Activated B cell treated with CpG ODN at 0.5 μM for 24 hours (primary cell): ENCODE data around the gene AQP10. TPM values are rescaled to one million over a fixed set of nuclear protein-coding genes. Genes with fewer than 3 reads are reported as not detected.
A peak's percentile ranks its signal among the peaks of the same experiment; 100 is the strongest.
"Not testable (repeated sequence)": the region's sequence is repeated elsewhere in the genome, so short reads cannot be mapped to it uniquely, and the experiment has no call there.

Experiments
- ATAC-seq: fragments of 200-7000 bp; cut with Tn5 transposase; one replicate; pipeline ENCODE4 v1.10.0; 2021; ENCODE audit warnings: low read depth, mild to moderate bottlenecking, moderate library complexity
- CTCF ChIA-PET: fragments of 350-600 bp; sonication (Branson Sonifier 250); formaldehyde crosslinking; loops from one replicate; lab custom pipeline; 2021; ENCODE audit warnings: antibody characterized with exemption; lab: Charles Lee
- POLR2A ChIA-PET: fragments of 350-600 bp; sonication (Branson Sonifier 250); formaldehyde crosslinking; loops from one replicate; lab custom pipeline; 2021; ENCODE audit warnings: antibody characterized with exemption; lab: Charles Lee
- DNase-seq: peaks from one replicate; pipeline ENCODE4 v3.0.0; 2022
- H3K27ac Mint-ChIP-seq: one replicate; pipeline ENCODE4 v1.8.0; 2020; ENCODE audit warnings: mixed read lengths
- H3K27me3 Mint-ChIP-seq: one replicate; pipeline ENCODE4 v1.8.0; 2021; ENCODE audit warnings: mixed read lengths
- H3K36me3 Mint-ChIP-seq: one replicate; pipeline ENCODE4 v1.8.0; 2021; ENCODE audit warnings: low read depth, mixed read lengths
- H3K4me1 Mint-ChIP-seq: one replicate; pipeline ENCODE4 v1.8.0; 2021; ENCODE audit warnings: mixed read lengths
- H3K4me3 Mint-ChIP-seq: one replicate; pipeline ENCODE4 v1.8.0; 2020; ENCODE audit warnings: mild to moderate bottlenecking, mixed read lengths
- H3K9me3 Mint-ChIP-seq: one replicate; pipeline ENCODE4 v1.8.0; 2020; ENCODE audit warnings: mixed read lengths
- intact Hi-C: fragments of 100-400 bp; cut with micrococcal nuclease; formaldehyde crosslinking; loops from one replicate; pipeline ENCODE4 v1.15.1; 2024
- total RNA-seq: library from RNA; stranded (reverse); gene quantifications from 2 replicates; pipeline ENCODE4 v1.2.3, GENCODE V29; 2022
- TF ChIP-seq, protein P1 (sequence below): fragments of 200-600 bp; IDR thresholded peaks from one replicate; pipeline ENCODE4 v1.8.0; 2022; ENCODE audit warnings: antibody characterized with exemption, mild to moderate bottlenecking

AQP10 gene
- total RNA-seq, 1 donor from 2014 or later = not detected

GRCh38 chr1:154353966-154354365 lies 33.1 kb downstream of the AQP10 start:
- peaks cover 21% of the 10 kb centered on the region for H3K27me3 Mint-ChIP-seq
- ATAC-seq (no peak), DNase-seq (no peak)
- peaks cover 18% of the 10 kb centered on the region for H3K4me1 Mint-ChIP-seq
- peaks cover 8% of the 10 kb centered on the region for H3K36me3 Mint-ChIP-seq
- ChIA-PET POLR2A (no interaction called here), CTCF (interaction anchor here (0.7 to 1.3 kb wide), 2 partner anchors 24 to 54 kb away, joined by 3 to 4 read pairs; no protein-coding TSS in a partner anchor)
- intact Hi-C loops = loop anchor here (1.0 to 10.0 kb wide), 4 partner anchors 29 to 121 kb away; partner anchors contain the start of gene ATP8B2
- TF ChIP-seq, protein P1, sequence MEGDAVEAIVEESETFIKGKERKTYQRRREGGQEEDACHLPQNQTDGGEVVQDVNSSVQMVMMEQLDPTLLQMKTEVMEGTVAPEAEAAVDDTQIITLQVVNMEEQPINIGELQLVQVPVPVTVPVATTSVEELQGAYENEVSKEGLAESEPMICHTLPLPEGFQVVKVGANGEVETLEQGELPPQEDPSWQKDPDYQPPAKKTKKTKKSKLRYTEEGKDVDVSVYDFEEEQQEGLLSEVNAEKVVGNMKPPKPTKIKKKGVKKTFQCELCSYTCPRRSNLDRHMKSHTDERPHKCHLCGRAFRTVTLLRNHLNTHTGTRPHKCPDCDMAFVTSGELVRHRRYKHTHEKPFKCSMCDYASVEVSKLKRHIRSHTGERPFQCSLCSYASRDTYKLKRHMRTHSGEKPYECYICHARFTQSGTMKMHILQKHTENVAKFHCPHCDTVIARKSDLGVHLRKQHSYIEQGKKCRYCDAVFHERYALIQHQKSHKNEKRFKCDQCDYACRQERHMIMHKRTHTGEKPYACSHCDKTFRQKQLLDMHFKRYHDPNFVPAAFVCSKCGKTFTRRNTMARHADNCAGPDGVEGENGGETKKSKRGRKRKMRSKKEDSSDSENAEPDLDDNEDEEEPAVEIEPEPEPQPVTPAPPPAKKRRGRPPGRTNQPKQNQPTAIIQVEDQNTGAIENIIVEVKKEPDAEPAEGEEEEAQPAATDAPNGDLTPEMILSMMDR = no peak
- H3K4me3 Mint-ChIP-seq = peak overlapping the region; percentile 80
- no peaks in the 10 kb centered on the region for H3K9me3 Mint-ChIP-seq
- no peak overlapping the region for H3K27ac Mint-ChIP-seq

DNA sequence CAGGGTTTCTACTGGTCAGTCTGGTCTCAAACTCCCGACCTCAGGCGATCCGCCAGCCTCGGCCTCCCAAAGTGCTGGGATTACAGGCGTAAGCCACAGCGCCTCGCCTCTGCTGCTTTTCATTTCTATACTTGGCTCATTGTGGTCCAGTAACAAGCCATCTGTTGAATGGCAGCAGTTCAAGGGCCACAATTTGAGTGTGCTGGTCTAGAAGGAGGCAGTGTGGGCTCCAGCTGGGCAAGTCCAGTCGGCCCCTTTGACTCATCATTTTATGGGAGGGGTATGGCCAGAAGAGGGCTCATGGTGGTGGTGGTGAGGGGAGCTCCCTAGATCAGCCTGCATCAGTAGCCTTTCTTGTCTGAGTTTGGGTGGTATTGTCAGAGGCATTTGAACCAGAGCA lies 37.6 kb downstream of the AQP10 start:
- DNase-seq (no peak), ATAC-seq (no peak)
- ChIA-PET POLR2A (no interaction called here), CTCF (no interaction called here)
- Mint-ChIP-seq H3K27ac (no peak overlapping the region), H3K9me3 (no peaks in the 10 kb centered on the region), H3K36me3 (no peaks in the 10 kb centered on the region), H3K4me3 (no peak overlapping the region), H3K4me1 (peaks cover 3% of the 10 kb centered on the region), H3K27me3 (peaks cover 6% of the 10 kb centered on the region)
- intact Hi-C loops = loop anchor here (10.0 kb wide), 1 partner anchor 116 kb away; no protein-coding TSS in a partner anchor
- TF ChIP-seq, protein P1 = no peak

- H3K9me3 Mint-ChIP-seq = no peaks in the 10 kb centered on the region
- no peak overlapping the region for H3K27ac Mint-ChIP-seq
- intact Hi-C loops = no loop called here
- DNase-seq (no peak), ATAC-seq (no peak)
- no peaks in the 10 kb centered on the region for H3K4me1 Mint-ChIP-seq
- no peaks in the 10 kb centered on the region for H3K27me3 Mint-ChIP-seq
- POLR2A ChIA-PET = no interaction called here
- CTCF ChIA-PET = no interaction called here
- TF ChIP-seq, protein P1 = no peak
- no peak overlapping the region for H3K4me3 Mint-ChIP-seq
- H3K36me3 Mint-ChIP-seq = no peaks in the 10 kb centered on the region
Observed at GRCh38 chr1:154360288-154360687, 39.4 kb downstream of the AQP10 start.

- H3K27ac Mint-ChIP-seq, H3K4me3 Mint-ChIP-seq, H3K36me3 Mint-ChIP-seq, DNase-seq, POLR2A ChIA-PET, ATAC-seq, H3K27me3 Mint-ChIP-seq, H3K4me1 Mint-ChIP-seq, CTCF ChIA-PET, intact Hi-C loops, H3K9me3 Mint-ChIP-seq: not testable (repeated sequence)
Observed at GRCh38 chr1:154360881-154361280, 40.0 kb downstream of the AQP10 start.

DNA sequence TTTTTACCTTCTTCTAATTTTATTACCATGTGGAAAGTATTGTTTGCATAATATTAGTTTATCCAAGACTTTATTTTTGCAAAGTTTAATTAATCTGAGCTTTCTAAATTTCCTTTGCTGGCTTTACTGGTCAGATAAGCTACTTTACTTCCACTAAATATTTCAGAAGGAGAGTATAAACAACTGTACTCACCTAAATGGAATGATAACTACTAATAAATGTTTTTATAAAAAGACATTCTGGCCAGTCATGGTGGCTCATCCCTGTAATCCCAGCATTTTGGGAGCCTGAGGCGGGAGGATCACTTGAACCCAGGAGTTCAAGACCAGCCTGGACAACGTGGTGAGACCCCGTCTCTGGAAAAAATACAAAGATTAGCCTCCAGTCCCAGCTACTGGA lies 40.5 kb downstream of the AQP10 start:
- Mint-ChIP-seq H3K27me3 (peaks cover 3% of the 10 kb centered on the region), H3K27ac (no peak overlapping the region), H3K4me1 (no peaks in the 10 kb centered on the region), H3K36me3 (no peaks in the 10 kb centered on the region), H3K4me3 (no peak overlapping the region), H3K9me3 (no peaks in the 10 kb centered on the region)
- POLR2A ChIA-PET = no interaction called here
- no peak for DNase-seq
- TF ChIP-seq, protein P1 = no peak
- intact Hi-C loops = no loop called here
- CTCF ChIA-PET = no interaction called here
- no peak for ATAC-seq

DNA sequence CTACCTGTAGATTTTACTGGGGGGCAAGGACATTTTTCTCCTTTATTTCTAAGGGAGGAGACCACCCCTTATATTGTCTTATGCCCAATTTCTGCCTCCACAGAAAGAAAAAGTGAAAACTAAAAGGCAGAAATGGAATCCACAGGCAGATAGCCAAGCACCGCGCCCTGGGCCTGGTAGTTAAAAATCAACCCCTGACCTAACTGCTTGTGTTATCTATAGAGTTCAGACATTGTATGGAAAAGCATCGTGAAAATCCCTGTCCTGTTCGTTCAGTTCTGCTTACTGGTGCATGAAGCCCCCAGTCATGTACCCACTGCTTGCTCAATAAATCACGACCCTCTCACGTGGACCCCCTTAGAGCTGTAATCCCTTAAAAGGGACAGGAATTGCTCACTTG lies 50.5 kb downstream of the AQP10 start:
- POLR2A ChIA-PET = no interaction called here
- ATAC-seq (no peak), DNase-seq (no peak)
- no peaks in the 10 kb centered on the region for H3K27me3 Mint-ChIP-seq
- CTCF ChIA-PET = no interaction called here
- H3K9me3 Mint-ChIP-seq = no peaks in the 10 kb centered on the region
- TF ChIP-seq, protein P1 = no peak
- no peak overlapping the region for H3K4me3 Mint-ChIP-seq
- intact Hi-C loops = no loop called here
- H3K36me3 Mint-ChIP-seq = no peaks in the 10 kb centered on the region
- no peaks in the 10 kb centered on the region for H3K4me1 Mint-ChIP-seq
- H3K27ac Mint-ChIP-seq = no peak overlapping the region

- intact Hi-C loops, POLR2A ChIA-PET, H3K36me3 Mint-ChIP-seq, H3K27me3 Mint-ChIP-seq, CTCF ChIA-PET, H3K4me3 Mint-ChIP-seq, H3K27ac Mint-ChIP-seq, H3K4me1 Mint-ChIP-seq, DNase-seq, H3K9me3 Mint-ChIP-seq, ATAC-seq: not testable (repeated sequence)
Observed at GRCh38 chr1:154373777-154374357, 53.0 kb downstream of the AQP10 start.
